Lower lobe of right lung (tissue), 2 donors: ENCODE measurements around the gene HSPA5. TPM values are rescaled to one million over a fixed set of nuclear protein-coding genes. Genes with fewer than 3 reads are reported as not detected.

ENCODE experiments used
- ATAC-seq, 2 donors: fragments of 200-7000 bp; cut with Tn5 transposase; one replicate each; pipeline ENCODE4 v1.9.1; 2020 to 2022; ENCODE audit warnings: mild to moderate bottlenecking in 2 of 2, moderate library complexity in 2 of 2
- DNase-seq: peaks from one replicate; pipeline ENCODE4 v3.0.0-alpha.2; 2020
- H3K27ac ChIP-seq: fragments of 200-600 bp; one replicate; pipeline ENCODE4 v1.8.0; 2022
- H3K27me3 ChIP-seq: fragments of 200-600 bp; one replicate; pipeline ENCODE4 v1.8.0; 2022; ENCODE audit warnings: low read depth
- H3K36me3 ChIP-seq: fragments of 200-600 bp; one replicate; pipeline ENCODE4 v1.8.0; 2022; ENCODE audit warnings: mild to moderate bottlenecking
- H3K4me1 ChIP-seq: fragments of 200-600 bp; one replicate; pipeline ENCODE4 v1.8.0; 2022
- H3K4me3 ChIP-seq: fragments of 200-600 bp; one replicate; pipeline ENCODE4 v1.8.0; 2022; ENCODE audit warnings: mild to moderate bottlenecking
- H3K9me3 ChIP-seq: fragments of 200-600 bp; one replicate; pipeline ENCODE4 v1.8.0; 2022
- CTCF ChIP-seq: fragments of 200-600 bp; IDR thresholded peaks from one replicate; pipeline ENCODE4 v1.8.0; 2022; ENCODE audit warnings: antibody characterized with exemption, mild to moderate bottlenecking
- intact Hi-C: fragments of 100-400 bp; cut with DNase I; formaldehyde crosslinking; loops from one replicate; pipeline ENCODE4 v1.11.0; 2022
- total RNA-seq: library from RNA; stranded (reverse); fragmentation: NEBNext Ultra II Directional; extraction: Animal tissue kit (Norgen Biotek cat#: 25700); gene quantifications from one replicate; pipeline ENCODE4 v1.2.1, GENCODE V29; 2021
- donor health status: DM: no; HTN: yes; CAD: no; lungs with severe emphysema.

Gene HSPA5
- total RNA-seq, 1 donor from 2014 or later, result 201 TPM

DNA sequence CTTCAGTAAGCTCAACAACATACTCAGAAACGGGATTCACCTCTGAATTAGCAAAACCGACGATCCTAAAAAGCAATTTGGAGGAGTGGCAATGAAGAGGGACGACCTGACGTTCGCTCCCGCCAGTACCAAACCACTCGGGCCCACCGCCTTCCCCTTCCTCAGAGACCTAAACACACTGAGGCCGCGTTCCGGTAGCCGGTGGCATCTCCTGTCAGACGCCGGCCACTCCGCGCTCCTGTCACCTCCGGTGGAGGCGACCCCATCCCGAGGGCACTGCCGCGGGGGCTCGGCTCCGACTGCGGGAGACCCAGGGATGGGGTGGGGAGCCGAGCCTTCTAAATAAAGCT lies 52.2 kb downstream of the HSPA5 start:
- DNase-seq (peak; percentile 65), ATAC-seq (peak; percentile 51 to 52)
- Histone ChIP-seq H3K4me1 (peaks cover 46% of the 10 kb centered on the region), H3K27me3 (no peaks in the 10 kb centered on the region), H3K9me3 (no peaks in the 10 kb centered on the region), H3K4me3 (peak overlapping the region; percentile 87), H3K27ac (peak overlapping the region; percentile 94), H3K36me3 (peaks cover 5% of the 10 kb centered on the region)
- no peak for TF ChIP-seq CTCF
- intact Hi-C loops, result no loop called here

Other genes starting within 250 kb of the HSPA5 start
- gene SCAI, start 97.8 kb downstream of the HSPA5 start, total RNA-seq, result 22.3 TPM
- 44.7 TPM for gene PPP6C, start 51.5 kb downstream of the HSPA5 start, total RNA-seq
- 12.3 TPM for gene RABEPK, start 40.8 kb downstream of the HSPA5 start, total RNA-seq
- 70.6 TPM for gene GAPVD1, start 20.5 kb upstream of the HSPA5 start, total RNA-seq